SK-MEL-5 (cell line): ENCODE measurements around the gene ABCF1. TPM values are rescaled to one million over a fixed set of nuclear protein-coding genes. Genes with fewer than 3 reads are reported as not detected.
A peak's percentile ranks its signal among the peaks of the same experiment; 100 is the strongest.

Source experiments
- DNase-seq: peaks from one replicate; pipeline ENCODE4 v3.0.0-alpha.2; 2016; ENCODE audit warnings: low read depth, low spot score
- in situ Hi-C: cut with HindIII; loops from 2 replicates; pipeline ENCODE4 v1.10.0; 2016; ENCODE audit warnings: low sequenced_read_pairs, high pct_unique_total_duplicates, low pct_unique_long_range_greater_than_20kb
- small RNA-seq, 2 experiments: library from RNA; depleted of rRNA; stranded (forward); fragments of <200 nt; gene quantifications; one replicate each; pipeline ENCODE3, GENCODE V24; 2014
- total RNA-seq: library from RNA; depleted of rRNA; stranded (reverse); fragments of >200 nt; shearing (Covaris generic); gene quantifications from 2 replicates; pipeline ENCODE4 v1.2.3, GENCODE V29; 2014; rRNA removed

The ABCF1 gene
- total RNA-seq, 1 experiment from 2014 or later, result 44.5 TPM

- in situ Hi-C loops, result no loop called here
- DNase-seq, result peak; percentile 97
These were observed 43.6 kb downstream of the ABCF1 start for GRCh38 chr6:30614843-30615218.

- in situ Hi-C loops, result no loop called here
- DNase-seq, result peak; percentile 58
These were observed 44.1 kb downstream of the ABCF1 start for GRCh38 chr6:30615219-30615957.

GRCh38 chr6:30615958-30616810 is 44.9 kb downstream of the ABCF1 start:
- in situ Hi-C loops, result no loop called here
- DNase-seq, result peak; percentile 65

- peak; percentile 100 for DNase-seq
- in situ Hi-C loops, result no loop called here
These were observed 45.7 kb downstream of the ABCF1 start, which contains the start of gene PPP1R10 for GRCh38 chr6:30616811-30617564. Gene PPP1R10 (minus strand): TSS chr6:30617243. CDS start chr6:30609944, 7,299 bp downstream.

GRCh38 chr6:30617565-30618269 is 46.5 kb downstream of the ABCF1 start, which contains the start of gene MRPS18B:
Gene MRPS18B (plus strand): TSS chr6:30617840. CDS start chr6:30617866, 26 bp downstream.
- peak; percentile 98 for DNase-seq
- in situ Hi-C loops, result no loop called here

GRCh38 chr6:30618270-30618797 is 47.1 kb downstream of the ABCF1 start:
- no peak for DNase-seq
- in situ Hi-C loops, result no loop called here

- in situ Hi-C loops, result no loop called here
- DNase-seq, result no peak
These were observed 48.3 kb downstream of the ABCF1 start for GRCh38 chr6:30619561-30619960.

GRCh38 chr6:30625511-30625910 is 54.3 kb downstream of the ABCF1 start:
- no peak for DNase-seq
- in situ Hi-C loops, result no loop called here

GRCh38 chr6:30626484-30627366 is 55.5 kb downstream of the ABCF1 start, which contains the start of gene ATAT1:
Gene ATAT1 (plus strand): TSS chr6:30626874.
- in situ Hi-C loops, result no loop called here

GRCh38 chr6:30635834-30636233 is 64.6 kb downstream of the ABCF1 start:
- in situ Hi-C loops, result no loop called here
- DNase-seq, result no peak

More at GRCh38 chr6:30626484-30627366, 55.5 kb downstream of the ABCF1 start, which contains the start of gene ATAT1:
- DNase-seq, result peak; percentile 81

GRCh38 chr6:30640481-30640880 is 69.2 kb downstream of the ABCF1 start:
- in situ Hi-C loops, result no loop called here
- DNase-seq, result peak; percentile 41

- no peak for DNase-seq
- in situ Hi-C loops, result no loop called here
These were observed 69.8 kb downstream of the ABCF1 start for GRCh38 chr6:30641048-30641447.

Small RNA genes within 50 kb of the gene (small RNA-seq; reads per million reads assigned to genes)
- gene MIR877, result 0.06 to 15.0 reads per million in 2 experiments

Other genes starting within 250 kb of the ABCF1 start
- gene TRIM39, start 244.5 kb upstream of the ABCF1 start, total RNA-seq, result 8.2 and 9.1 TPM in 2 replicates
- 38.9 and 42.7 TPM in 2 replicates for gene RPP21, start 226.3 kb upstream of the ABCF1 start, total RNA-seq
- 174 and 181 TPM in 2 replicates for gene HLA-E, start 81.9 kb upstream of the ABCF1 start, total RNA-seq
- gene GNL1, start 15.0 kb upstream of the ABCF1 start, total RNA-seq, result 39.6 TPM in 2 replicates
- 8.0 and 8.5 TPM in 2 replicates for gene PRR3, start 14.1 kb upstream of the ABCF1 start, total RNA-seq
- 52.4 and 54.1 TPM in 2 replicates for gene PPP1R10, start 45.8 kb downstream of the ABCF1 start, total RNA-seq
- gene MRPS18B, start 46.4 kb downstream of the ABCF1 start, total RNA-seq, result 126 and 141 TPM in 2 replicates
- gene ATAT1, start 55.4 kb downstream of the ABCF1 start, total RNA-seq, result 1.8 and 3.9 TPM in 2 replicates
- 4.5 and 5.2 TPM in 2 replicates for gene C6orf136, start 75.7 kb downstream of the ABCF1 start, total RNA-seq
- 38.3 and 41.6 TPM in 2 replicates for gene DHX16, start 101.6 kb downstream of the ABCF1 start, total RNA-seq
- gene PPP1R18, start 115.2 kb downstream of the ABCF1 start, total RNA-seq, result 15.5 and 18.5 TPM in 2 replicates
- gene NRM, start 119.5 kb downstream of the ABCF1 start, total RNA-seq, result 3.2 and 4.6 TPM in 2 replicates
- 5.0 and 12.0 TPM in 2 replicates for gene MDC1, start 145.8 kb downstream of the ABCF1 start, total RNA-seq
- 457 and 505 TPM in 2 replicates for gene TUBB, start 148.9 kb downstream of the ABCF1 start, total RNA-seq
- gene FLOT1, start 171.2 kb downstream of the ABCF1 start, total RNA-seq, result 159 and 182 TPM in 2 replicates
- gene IER3, start 173.1 kb downstream of the ABCF1 start, total RNA-seq, result 143 and 149 TPM in 2 replicates